Skeletal muscle satellite cell (primary cell): ENCODE data around the gene COL18A1.
"Not testable (repeated sequence)": the region's sequence is repeated elsewhere in the genome, so short reads cannot be mapped to it uniquely, and the experiment has no call there.

Source experiments
- H3K27me3 ChIP-seq: 2 replicates; pipeline ENCODE4 v1.7.0; 2013; ENCODE audit warnings: low read length; ENCODE audit not compliant: control insufficient read depth, insufficient read depth
- H3K36me3 ChIP-seq: 2 replicates; pipeline ENCODE4 v1.7.0; 2013; ENCODE audit warnings: mild to moderate bottlenecking, control low read depth, low read length; ENCODE audit not compliant: insufficient read depth
- H3K4me1 ChIP-seq: 2 replicates; pipeline ENCODE4 v1.7.0; 2013; ENCODE audit warnings: low read length; ENCODE audit not compliant: control insufficient read depth, insufficient read depth
- H3K4me2 ChIP-seq: 2 replicates; pipeline ENCODE4 v1.7.0; 2013; ENCODE audit warnings: mild to moderate bottlenecking, low read length
- H3K4me3 ChIP-seq: 2 replicates; pipeline ENCODE4 v1.7.0; 2013; ENCODE audit warnings: low read length
- H3K9ac ChIP-seq: 2 replicates; pipeline ENCODE4 v1.7.0; 2013; ENCODE audit warnings: mild to moderate bottlenecking, low read depth, low read length, moderate library complexity
- H3K9me3 ChIP-seq: replicated peaks from 2 replicates; pipeline ENCODE4 v1.7.0; 2013; ENCODE audit warnings: mild to moderate bottlenecking, control low read depth, low read length

COL18A1 gene

GRCh38 chr21:45523411-45524101 lies 118.6 kb downstream of the COL18A1 start:
- no peaks in the 10 kb centered on the region for H3K27me3 ChIP-seq
- H3K4me2 ChIP-seq = no peak overlapping the region
- H3K4me3 ChIP-seq = no peak overlapping the region
- no peaks in the 10 kb centered on the region for H3K4me1 ChIP-seq
- H3K9me3 ChIP-seq = peaks cover 9% of the 10 kb centered on the region
- H3K9ac ChIP-seq = no peak overlapping the region
- H3K36me3 ChIP-seq = peaks cover 19% of the 10 kb centered on the region

GRCh38 chr21:45524756-45525152 lies 119.8 kb downstream of the COL18A1 start:
- H3K4me3 ChIP-seq = no peak overlapping the region
- peaks cover 26% of the 10 kb centered on the region for H3K36me3 ChIP-seq
- H3K27me3 ChIP-seq = no peaks in the 10 kb centered on the region
- H3K4me1 ChIP-seq = no peaks in the 10 kb centered on the region
- no peak overlapping the region for H3K4me2 ChIP-seq
- no peak overlapping the region for H3K9ac ChIP-seq
- peaks cover under 1% of the 10 kb centered on the region for H3K9me3 ChIP-seq

- Histone ChIP-seq H3K27me3 (no peaks in the 10 kb centered on the region), H3K4me2 (no peak overlapping the region), H3K36me3 (peaks cover 31% of the 10 kb centered on the region), H3K4me3 (no peak overlapping the region), H3K9ac (no peak overlapping the region), H3K4me1 (no peaks in the 10 kb centered on the region), H3K9me3 (no peaks in the 10 kb centered on the region)
Observed at GRCh38 chr21:45525153-45525909, 120.4 kb downstream of the COL18A1 start.

GRCh38 chr21:45525910-45526306 lies 120.9 kb downstream of the COL18A1 start:
- Histone ChIP-seq H3K4me1 (no peaks in the 10 kb centered on the region), H3K36me3 (peaks cover 30% of the 10 kb centered on the region)

GRCh38 chr21:45527151-45527999 lies 122.4 kb downstream of the COL18A1 start:
- H3K4me3 ChIP-seq, H3K27me3 ChIP-seq, H3K4me1 ChIP-seq, H3K9me3 ChIP-seq, H3K4me2 ChIP-seq, H3K9ac ChIP-seq: not testable (repeated sequence)
- H3K36me3 ChIP-seq = peaks cover 23% of the 10 kb centered on the region

More at GRCh38 chr21:45525910-45526306, 120.9 kb downstream of the COL18A1 start:
- H3K4me3 ChIP-seq = no peak overlapping the region
- H3K9ac ChIP-seq = no peak overlapping the region
- H3K27me3 ChIP-seq = no peaks in the 10 kb centered on the region
- no peak overlapping the region for H3K4me2 ChIP-seq
- no peaks in the 10 kb centered on the region for H3K9me3 ChIP-seq

GRCh38 chr21:45528028-45528705 lies 123.2 kb downstream of the COL18A1 start:
- H3K4me1 ChIP-seq = no peaks in the 10 kb centered on the region
- peaks cover 17% of the 10 kb centered on the region for H3K36me3 ChIP-seq
- H3K4me2 ChIP-seq = no peak overlapping the region
- no peak overlapping the region for H3K9ac ChIP-seq
- no peaks in the 10 kb centered on the region for H3K27me3 ChIP-seq
- no peak overlapping the region for H3K4me3 ChIP-seq
- H3K9me3 ChIP-seq = no peaks in the 10 kb centered on the region

GRCh38 chr21:45528981-45529784 lies 124.2 kb downstream of the COL18A1 start:
- H3K36me3 ChIP-seq = peaks cover 12% of the 10 kb centered on the region
- H3K27me3 ChIP-seq = no peaks in the 10 kb centered on the region
- H3K9me3 ChIP-seq = no peaks in the 10 kb centered on the region
- no peaks in the 10 kb centered on the region for H3K4me1 ChIP-seq
- H3K4me3 ChIP-seq = no peak overlapping the region
- no peak overlapping the region for H3K4me2 ChIP-seq
- no peak overlapping the region for H3K9ac ChIP-seq

GRCh38 chr21:45529785-45530422 lies 124.9 kb downstream of the COL18A1 start:
- no peak overlapping the region for H3K4me3 ChIP-seq
- H3K9ac ChIP-seq = no peak overlapping the region
- no peaks in the 10 kb centered on the region for H3K9me3 ChIP-seq
- peaks cover 12% of the 10 kb centered on the region for H3K36me3 ChIP-seq
- H3K4me2 ChIP-seq = no peak overlapping the region
- H3K4me1 ChIP-seq = no peaks in the 10 kb centered on the region
- no peaks in the 10 kb centered on the region for H3K27me3 ChIP-seq

GRCh38 chr21:45530423-45531113 lies 125.6 kb downstream of the COL18A1 start:
- H3K4me3 ChIP-seq = no peak overlapping the region
- no peaks in the 10 kb centered on the region for H3K9me3 ChIP-seq
- no peaks in the 10 kb centered on the region for H3K4me1 ChIP-seq
- no peak overlapping the region for H3K9ac ChIP-seq
- no peak overlapping the region for H3K4me2 ChIP-seq
- peaks cover 12% of the 10 kb centered on the region for H3K36me3 ChIP-seq
- H3K27me3 ChIP-seq = no peaks in the 10 kb centered on the region

GRCh38 chr21:45531114-45531392 lies 126.1 kb downstream of the COL18A1 start:
- not testable (repeated sequence) for H3K4me1 ChIP-seq, H3K4me2 ChIP-seq, H3K9me3 ChIP-seq, H3K9ac ChIP-seq, H3K27me3 ChIP-seq, H3K4me3 ChIP-seq
- peaks cover 12% of the 10 kb centered on the region for H3K36me3 ChIP-seq
